ENCODE results near the gene NDUFS2. TPM values are rescaled to one million over a fixed set of nuclear protein-coding genes. Genes with fewer than 3 reads are reported as not detected.

Gene NDUFS2
- total RNA-seq, 2 donors from 2014 or later = 148 to 311 TPM

DNA sequence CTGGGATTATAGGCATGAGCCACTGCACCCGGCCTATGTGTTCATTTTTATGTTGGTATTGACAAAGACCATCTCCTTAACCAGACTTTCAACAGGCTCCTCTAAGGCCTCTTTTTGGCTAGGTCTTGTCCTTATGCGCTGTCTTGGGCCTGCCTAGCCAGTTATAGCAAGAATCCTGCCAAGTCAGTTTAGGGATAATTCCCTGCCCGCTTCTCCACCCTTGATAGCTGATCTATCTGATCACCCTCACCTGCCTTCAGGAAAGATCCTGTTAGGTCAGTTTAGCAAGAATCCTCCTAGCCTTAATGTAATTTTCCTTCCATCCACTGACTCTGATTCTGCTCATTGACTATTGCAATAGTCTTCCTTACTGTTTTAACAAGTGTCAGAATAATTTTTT, 22.5 kb upstream of the NDUFS2 start:
- Histone ChIP-seq H3K4me1 (peaks cover 0 to 23% of the 10 kb centered on the region in 2 donors), H3K36me3 (peaks cover 12% of the 10 kb centered on the region), H3K4me3 (no peak overlapping the region), H3K27me3 (no peaks in the 10 kb centered on the region), H3K9me3 (no peaks in the 10 kb centered on the region), H3K27ac (no peak overlapping the region)
- DNase-seq (ENCODE audit: low spot score) = no peak
- TF ChIP-seq, protein P1, sequence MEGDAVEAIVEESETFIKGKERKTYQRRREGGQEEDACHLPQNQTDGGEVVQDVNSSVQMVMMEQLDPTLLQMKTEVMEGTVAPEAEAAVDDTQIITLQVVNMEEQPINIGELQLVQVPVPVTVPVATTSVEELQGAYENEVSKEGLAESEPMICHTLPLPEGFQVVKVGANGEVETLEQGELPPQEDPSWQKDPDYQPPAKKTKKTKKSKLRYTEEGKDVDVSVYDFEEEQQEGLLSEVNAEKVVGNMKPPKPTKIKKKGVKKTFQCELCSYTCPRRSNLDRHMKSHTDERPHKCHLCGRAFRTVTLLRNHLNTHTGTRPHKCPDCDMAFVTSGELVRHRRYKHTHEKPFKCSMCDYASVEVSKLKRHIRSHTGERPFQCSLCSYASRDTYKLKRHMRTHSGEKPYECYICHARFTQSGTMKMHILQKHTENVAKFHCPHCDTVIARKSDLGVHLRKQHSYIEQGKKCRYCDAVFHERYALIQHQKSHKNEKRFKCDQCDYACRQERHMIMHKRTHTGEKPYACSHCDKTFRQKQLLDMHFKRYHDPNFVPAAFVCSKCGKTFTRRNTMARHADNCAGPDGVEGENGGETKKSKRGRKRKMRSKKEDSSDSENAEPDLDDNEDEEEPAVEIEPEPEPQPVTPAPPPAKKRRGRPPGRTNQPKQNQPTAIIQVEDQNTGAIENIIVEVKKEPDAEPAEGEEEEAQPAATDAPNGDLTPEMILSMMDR (IDR thresholded peaks at IDR 0.05) = no peak

GRCh38 chr1:161180639-161181038, 21.5 kb upstream of the NDUFS2 start:
- DNase-seq (ENCODE audit: low spot score) = no peak
- H3K9me3 ChIP-seq = no peaks in the 10 kb centered on the region
- peaks cover 0 to 32% of the 10 kb centered on the region in 2 donors for H3K4me1 ChIP-seq
- no peak overlapping the region for H3K4me3 ChIP-seq
- peaks cover 3% of the 10 kb centered on the region for H3K36me3 ChIP-seq
- no peaks in the 10 kb centered on the region for H3K27me3 ChIP-seq
- H3K27ac ChIP-seq = no peak overlapping the region
- TF ChIP-seq, protein P1 (IDR thresholded peaks at IDR 0.05) = peak in 1 of 2 donors; percentile 41

GRCh38 chr1:161182214-161182613, 20.0 kb upstream of the NDUFS2 start:
- TF ChIP-seq, protein P1 (IDR thresholded peaks at IDR 0.05) = no peak
- H3K9me3 ChIP-seq = no peaks in the 10 kb centered on the region
- no peak overlapping the region for H3K4me3 ChIP-seq
- H3K4me1 ChIP-seq = peaks cover 0 to 28% of the 10 kb centered on the region in 2 donors
- H3K27me3 ChIP-seq = no peaks in the 10 kb centered on the region
- no peak for DNase-seq (ENCODE audit: low spot score)
- H3K27ac ChIP-seq = no peak overlapping the region
- no peaks in the 10 kb centered on the region for H3K36me3 ChIP-seq

GRCh38 chr1:161185282-161185682, 16.9 kb upstream of the NDUFS2 start:
- Histone ChIP-seq H3K4me3 (no peak overlapping the region), H3K36me3 (no peaks in the 10 kb centered on the region), H3K9me3 (no peaks in the 10 kb centered on the region), H3K27me3 (no peaks in the 10 kb centered on the region), H3K4me1 (peaks cover 0 to 24% of the 10 kb centered on the region in 2 donors), H3K27ac (peak overlapping the region; percentile 61 to 76)
- peak; percentile 89 for DNase-seq (ENCODE audit: low spot score)
- TF ChIP-seq, protein P1 (IDR thresholded peaks at IDR 0.05) = no peak

DNA sequence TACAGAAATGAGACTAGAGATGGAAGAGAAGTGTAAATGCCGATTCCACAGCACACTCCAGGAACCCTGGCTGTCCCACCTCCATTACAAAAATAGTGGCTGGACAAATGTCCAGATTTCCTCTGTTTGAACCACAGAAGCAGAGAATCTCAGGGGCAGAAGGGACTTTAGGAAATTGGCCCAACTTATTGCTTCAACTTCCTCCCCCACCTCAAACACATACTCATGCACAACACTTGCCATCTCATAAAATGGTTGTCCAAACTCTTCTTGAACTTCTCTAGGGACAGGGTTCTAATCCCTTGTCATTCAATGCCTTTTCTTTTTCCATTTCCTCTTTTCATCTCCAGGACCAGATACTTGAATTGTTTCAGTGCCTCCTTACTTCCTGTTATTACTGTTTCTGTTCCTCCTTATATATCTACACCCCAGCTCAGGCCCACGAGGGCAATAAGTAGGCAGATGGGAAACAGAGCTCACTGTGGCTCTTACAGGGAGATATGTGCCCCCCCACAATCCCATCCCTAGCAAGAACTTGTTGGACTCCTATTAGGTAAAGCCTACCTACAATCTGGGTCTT, 16.3 kb upstream of the NDUFS2 start:
- TF ChIP-seq, protein P1 (IDR thresholded peaks at IDR 0.05) = no peak
- no peak for DNase-seq (ENCODE audit: low spot score)
- peaks cover 0 to 24% of the 10 kb centered on the region in 2 donors for H3K4me1 ChIP-seq
- H3K36me3 ChIP-seq = peaks cover 2% of the 10 kb centered on the region
- H3K27ac ChIP-seq = peak overlapping the region; percentile 61 to 76
- H3K4me3 ChIP-seq = no peak overlapping the region
- no peaks in the 10 kb centered on the region for H3K9me3 ChIP-seq
- H3K27me3 ChIP-seq = no peaks in the 10 kb centered on the region

GRCh38 chr1:161187311-161187710, 14.9 kb upstream of the NDUFS2 start:
- Histone ChIP-seq H3K27me3 (no peaks in the 10 kb centered on the region), H3K4me1 (peaks cover 0 to 26% of the 10 kb centered on the region in 2 donors), H3K36me3 (peaks cover 15% of the 10 kb centered on the region), H3K9me3 (no peaks in the 10 kb centered on the region), H3K27ac (no peak overlapping the region), H3K4me3 (no peak overlapping the region)
- TF ChIP-seq, protein P1 (IDR thresholded peaks at IDR 0.05) = no peak
- DNase-seq (ENCODE audit: low spot score) = no peak
